Measurements from ENCODE around the gene MOSPD2. TPM values are rescaled to one million over a fixed set of nuclear protein-coding genes. Genes with fewer than 3 reads are reported as not detected.

Gene MOSPD2
- total and polyA plus RNA-seq, 2 experiments from 2014 or later = 8.2 to 21.1 TPM

DNA sequence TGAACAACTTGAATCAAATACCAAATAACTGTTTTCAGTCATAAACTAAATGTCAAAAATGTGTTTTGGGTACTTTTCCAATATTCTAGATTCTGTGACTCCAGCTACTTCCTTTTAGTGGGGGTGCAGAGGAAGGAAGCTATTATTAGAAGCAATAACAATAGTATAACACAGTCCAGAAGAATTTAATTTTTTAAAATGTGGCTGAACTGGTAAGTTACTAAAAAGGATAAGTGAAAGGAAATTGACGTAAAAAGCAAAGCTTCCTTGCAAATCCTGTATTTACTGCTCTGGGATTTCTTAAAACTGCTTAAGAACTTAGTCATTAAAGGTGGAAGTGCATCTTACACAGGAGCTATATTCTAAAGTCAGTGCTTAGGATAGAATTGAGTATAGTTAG lies 53.2 kb downstream of the MOSPD2 start:
- no peaks in the 10 kb centered on the region for H3K79me2 ChIP-seq
- no peaks in the 10 kb centered on the region for H3K9me3 ChIP-seq (ENCODE audit: low read depth)
- TF ChIP-seq EZH2phosphoT487 (IDR thresholded peaks at IDR 0.05; ENCODE audit: low read depth, severe bottlenecking, unreplicated experiment) (no peak), EZH2 (IDR thresholded peaks at IDR 0.05; ENCODE audit: borderline replicate concordance) (no peak)
- TF ChIP-seq, protein P1, sequence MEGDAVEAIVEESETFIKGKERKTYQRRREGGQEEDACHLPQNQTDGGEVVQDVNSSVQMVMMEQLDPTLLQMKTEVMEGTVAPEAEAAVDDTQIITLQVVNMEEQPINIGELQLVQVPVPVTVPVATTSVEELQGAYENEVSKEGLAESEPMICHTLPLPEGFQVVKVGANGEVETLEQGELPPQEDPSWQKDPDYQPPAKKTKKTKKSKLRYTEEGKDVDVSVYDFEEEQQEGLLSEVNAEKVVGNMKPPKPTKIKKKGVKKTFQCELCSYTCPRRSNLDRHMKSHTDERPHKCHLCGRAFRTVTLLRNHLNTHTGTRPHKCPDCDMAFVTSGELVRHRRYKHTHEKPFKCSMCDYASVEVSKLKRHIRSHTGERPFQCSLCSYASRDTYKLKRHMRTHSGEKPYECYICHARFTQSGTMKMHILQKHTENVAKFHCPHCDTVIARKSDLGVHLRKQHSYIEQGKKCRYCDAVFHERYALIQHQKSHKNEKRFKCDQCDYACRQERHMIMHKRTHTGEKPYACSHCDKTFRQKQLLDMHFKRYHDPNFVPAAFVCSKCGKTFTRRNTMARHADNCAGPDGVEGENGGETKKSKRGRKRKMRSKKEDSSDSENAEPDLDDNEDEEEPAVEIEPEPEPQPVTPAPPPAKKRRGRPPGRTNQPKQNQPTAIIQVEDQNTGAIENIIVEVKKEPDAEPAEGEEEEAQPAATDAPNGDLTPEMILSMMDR (IDR thresholded peaks at IDR 0.05; ENCODE audit: poor library complexity) = no peak
- H3K4me1 ChIP-seq (ENCODE audit: insufficient read depth) = no peaks in the 10 kb centered on the region
- no peak overlapping the region for H3K27ac ChIP-seq
- no peaks in the 10 kb centered on the region for H3K27me3 ChIP-seq
- H3K36me3 ChIP-seq (replicated peaks; ENCODE audit: insufficient read depth, low read depth) = no peaks in the 10 kb centered on the region
- no peak overlapping the region for H3K4me2 ChIP-seq
- WGBS (ENCODE audit: low lambda C conversion rate, missing lambda C conversion rate) = 65% methylated on average over 1 of the region's 1 CpG
- no peaks in the 10 kb centered on the region for H3K9me2 ChIP-seq (replicated peaks; ENCODE audit: insufficient read depth)
- H4K20me1 ChIP-seq (ENCODE audit: insufficient read depth, poor library complexity, severe bottlenecking) = no peaks in the 10 kb centered on the region
- no peak overlapping the region for H2AFZ ChIP-seq
- no peak overlapping the region for H3K4me3 ChIP-seq
- no peak for DNase-seq (ENCODE audit: low spot score)

GRCh38 chrX:14927401-14927800 lies 54.2 kb downstream of the MOSPD2 start:
- no peak overlapping the region for H3K4me3 ChIP-seq
- no peaks in the 10 kb centered on the region for H3K36me3 ChIP-seq (replicated peaks; ENCODE audit: insufficient read depth, low read depth)
- no peaks in the 10 kb centered on the region for H3K9me3 ChIP-seq (ENCODE audit: low read depth)
- no peaks in the 10 kb centered on the region for H3K79me2 ChIP-seq
- H3K27me3 ChIP-seq = no peaks in the 10 kb centered on the region
- no peak overlapping the region for H3K27ac ChIP-seq
- no peaks in the 10 kb centered on the region for H3K4me1 ChIP-seq (ENCODE audit: insufficient read depth)
- WGBS (ENCODE audit: low lambda C conversion rate, missing lambda C conversion rate) = 59% methylated on average over 5 of the region's 5 CpGs
- H2AFZ ChIP-seq = no peak overlapping the region
- TF ChIP-seq EZH2phosphoT487 (IDR thresholded peaks at IDR 0.05; ENCODE audit: low read depth, severe bottlenecking, unreplicated experiment) (no peak), EZH2 (IDR thresholded peaks at IDR 0.05; ENCODE audit: borderline replicate concordance) (no peak)
- TF ChIP-seq, protein P1 (IDR thresholded peaks at IDR 0.05; ENCODE audit: poor library complexity) = no peak
- peak; percentile 7 for DNase-seq (ENCODE audit: low spot score)
- H3K9me2 ChIP-seq (replicated peaks; ENCODE audit: insufficient read depth) = no peaks in the 10 kb centered on the region
- no peaks in the 10 kb centered on the region for H4K20me1 ChIP-seq (ENCODE audit: insufficient read depth, poor library complexity, severe bottlenecking)
- H3K4me2 ChIP-seq = no peak overlapping the region

DNA sequence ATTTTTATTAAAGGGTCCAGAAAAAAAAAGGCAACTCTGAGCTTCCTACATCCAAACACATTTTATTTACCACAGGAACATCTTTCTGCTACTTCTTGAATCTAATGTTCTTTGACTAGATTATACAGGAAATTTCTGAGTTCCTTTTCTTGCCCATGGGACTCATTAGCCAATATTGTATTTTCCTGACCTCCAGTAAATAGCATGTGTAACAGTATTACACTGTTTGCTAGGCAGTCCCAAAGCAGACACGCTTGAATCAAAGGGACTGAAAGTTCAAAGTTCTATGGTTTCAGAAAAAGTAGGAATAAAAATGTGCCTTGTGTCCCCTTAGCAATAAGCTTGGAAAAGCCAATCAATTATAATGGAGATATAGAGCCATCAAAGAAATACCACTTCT lies 57.4 kb downstream of the MOSPD2 start:
- no peaks in the 10 kb centered on the region for H3K9me3 ChIP-seq (ENCODE audit: low read depth)
- H2AFZ ChIP-seq = no peak overlapping the region
- TF ChIP-seq, protein P1 (IDR thresholded peaks at IDR 0.05; ENCODE audit: poor library complexity) = no peak
- TF ChIP-seq EZH2 (IDR thresholded peaks at IDR 0.05; ENCODE audit: borderline replicate concordance) (no peak), EZH2phosphoT487 (IDR thresholded peaks at IDR 0.05; ENCODE audit: low read depth, severe bottlenecking, unreplicated experiment) (no peak)
- H3K4me3 ChIP-seq = no peak overlapping the region
- no peaks in the 10 kb centered on the region for H3K27me3 ChIP-seq
- no peak overlapping the region for H3K4me2 ChIP-seq
- no peaks in the 10 kb centered on the region for H4K20me1 ChIP-seq (ENCODE audit: insufficient read depth, poor library complexity, severe bottlenecking)
- H3K4me1 ChIP-seq (ENCODE audit: insufficient read depth) = no peaks in the 10 kb centered on the region
- WGBS (ENCODE audit: low lambda C conversion rate, missing lambda C conversion rate) = 45% methylated on average over 1 of the region's 1 CpG
- no peaks in the 10 kb centered on the region for H3K36me3 ChIP-seq (replicated peaks; ENCODE audit: insufficient read depth, low read depth)
- H3K79me2 ChIP-seq = no peaks in the 10 kb centered on the region
- H3K27ac ChIP-seq = no peak overlapping the region
- H3K9me2 ChIP-seq (replicated peaks; ENCODE audit: insufficient read depth) = no peaks in the 10 kb centered on the region
- no peak for DNase-seq (ENCODE audit: low spot score)

- Histone ChIP-seq H3K27ac (no peak overlapping the region), H3K36me3 (replicated peaks; ENCODE audit: insufficient read depth, low read depth) (no peaks in the 10 kb centered on the region), H3K4me2 (no peak overlapping the region), H4K20me1 (ENCODE audit: insufficient read depth, poor library complexity, severe bottlenecking) (no peaks in the 10 kb centered on the region), H3K4me3 (no peak overlapping the region), H3K27me3 (no peaks in the 10 kb centered on the region), H3K9me2 (replicated peaks; ENCODE audit: insufficient read depth) (no peaks in the 10 kb centered on the region), H3K4me1 (ENCODE audit: insufficient read depth) (no peaks in the 10 kb centered on the region), H3K79me2 (no peaks in the 10 kb centered on the region), H2AFZ (no peak overlapping the region), H3K9me3 (ENCODE audit: low read depth) (no peaks in the 10 kb centered on the region)
- 74% methylated on average over 1 of the region's 1 CpG for WGBS (ENCODE audit: low lambda C conversion rate, missing lambda C conversion rate)
- no peak for TF ChIP-seq EZH2 (IDR thresholded peaks at IDR 0.05; ENCODE audit: borderline replicate concordance)
- no peak for TF ChIP-seq EZH2phosphoT487 (IDR thresholded peaks at IDR 0.05; ENCODE audit: low read depth, severe bottlenecking, unreplicated experiment)
- TF ChIP-seq, protein P1 (IDR thresholded peaks at IDR 0.05; ENCODE audit: poor library complexity) = no peak
- no peak for DNase-seq (ENCODE audit: low spot score)
Measured at GRCh38 chrX:14932136-14932535, 58.9 kb downstream of the MOSPD2 start.
